ENCODE results near the gene LBR.

DNA sequence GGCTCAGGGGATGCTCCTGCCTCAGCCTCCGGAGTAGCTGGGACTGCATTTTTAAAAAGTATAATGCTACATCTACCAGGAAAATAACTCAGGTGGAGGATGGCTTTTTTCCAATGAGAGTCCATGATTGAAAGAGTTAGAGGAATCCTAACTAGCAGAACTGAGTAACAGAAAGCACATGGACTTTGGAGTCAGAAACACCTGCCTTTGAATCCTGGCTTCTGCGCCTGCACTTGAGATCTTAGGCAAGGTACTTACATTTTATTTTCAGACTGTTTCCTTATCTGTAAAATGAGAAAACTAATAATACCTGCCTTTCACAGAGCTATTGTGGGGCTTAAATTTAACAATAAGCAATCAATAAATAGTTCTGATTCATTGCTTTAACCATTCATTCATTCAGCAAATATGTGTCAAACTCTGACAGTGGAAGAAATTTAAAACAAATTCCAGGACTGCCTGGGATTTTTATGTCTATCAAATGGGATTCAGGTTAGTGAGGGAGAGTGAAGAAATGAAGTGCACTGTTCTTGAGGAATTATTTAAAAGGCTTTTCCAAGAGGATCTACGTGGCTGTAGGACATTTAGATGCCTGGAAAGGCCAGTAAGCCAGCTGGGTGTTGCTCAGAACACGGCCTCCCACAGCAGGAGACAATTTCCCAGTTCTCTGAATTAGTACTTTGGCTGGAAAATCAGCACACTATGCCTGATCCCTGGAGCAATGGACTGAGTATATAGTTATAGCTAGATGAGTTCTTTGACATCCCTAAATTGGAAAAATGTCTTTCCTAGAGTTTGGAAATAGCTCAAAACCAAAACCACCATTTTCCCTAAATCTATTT is 12.8 kb upstream of the LBR start:
- no peak for TF ChIP-seq EZH2 (IDR thresholded peaks at IDR 0.05; ENCODE audit: low read length)
- TF ChIP-seq, protein P1, sequence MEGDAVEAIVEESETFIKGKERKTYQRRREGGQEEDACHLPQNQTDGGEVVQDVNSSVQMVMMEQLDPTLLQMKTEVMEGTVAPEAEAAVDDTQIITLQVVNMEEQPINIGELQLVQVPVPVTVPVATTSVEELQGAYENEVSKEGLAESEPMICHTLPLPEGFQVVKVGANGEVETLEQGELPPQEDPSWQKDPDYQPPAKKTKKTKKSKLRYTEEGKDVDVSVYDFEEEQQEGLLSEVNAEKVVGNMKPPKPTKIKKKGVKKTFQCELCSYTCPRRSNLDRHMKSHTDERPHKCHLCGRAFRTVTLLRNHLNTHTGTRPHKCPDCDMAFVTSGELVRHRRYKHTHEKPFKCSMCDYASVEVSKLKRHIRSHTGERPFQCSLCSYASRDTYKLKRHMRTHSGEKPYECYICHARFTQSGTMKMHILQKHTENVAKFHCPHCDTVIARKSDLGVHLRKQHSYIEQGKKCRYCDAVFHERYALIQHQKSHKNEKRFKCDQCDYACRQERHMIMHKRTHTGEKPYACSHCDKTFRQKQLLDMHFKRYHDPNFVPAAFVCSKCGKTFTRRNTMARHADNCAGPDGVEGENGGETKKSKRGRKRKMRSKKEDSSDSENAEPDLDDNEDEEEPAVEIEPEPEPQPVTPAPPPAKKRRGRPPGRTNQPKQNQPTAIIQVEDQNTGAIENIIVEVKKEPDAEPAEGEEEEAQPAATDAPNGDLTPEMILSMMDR (optimal IDR thresholded peaks at IDR 0.05 in 1 of 3, IDR thresholded peaks at IDR 0.05 in 1 of 3, conservative IDR thresholded peaks at IDR 0.05 in 1 of 3; ENCODE audit: extremely low read depth in 1 of 3, insufficient read depth in 2 of 3, low read length in 3 of 3), result no peak
